ENCODE results near the gene NOX4. TPM values are rescaled to one million over a fixed set of nuclear protein-coding genes. Genes with fewer than 3 reads are reported as not detected.
"Not testable (repeated sequence)": the region's sequence is repeated elsewhere in the genome, so short reads cannot be mapped to it uniquely, and the experiment has no call there.

Gene NOX4
- total RNA-seq, 2 experiments from 2014 or later = not detected

DNA sequence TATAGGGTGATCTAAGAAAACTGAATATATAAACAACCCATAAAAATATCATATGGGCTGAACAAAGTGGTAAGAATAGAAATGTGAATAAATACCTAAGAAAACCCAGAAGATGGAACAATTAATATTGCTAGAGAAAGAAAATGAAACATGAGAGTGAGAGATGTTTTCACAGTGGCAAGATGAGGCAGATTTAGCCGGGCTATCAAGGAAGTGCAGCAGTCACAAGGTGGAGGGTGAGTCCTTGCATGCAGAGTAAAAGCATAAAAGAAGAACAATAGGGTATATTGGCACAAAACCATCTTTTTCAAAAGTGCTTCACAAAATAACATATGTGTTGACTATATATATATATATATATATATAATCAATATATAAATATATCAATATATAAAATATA lies 49.6 kb downstream of the NOX4 start:
- ATAC-seq (no peak), DNase-seq (no peak)
- Mint-ChIP-seq H3K4me1 (ENCODE audit: low read depth) (no peaks in the 10 kb centered on the region), H3K27ac (no peak overlapping the region), H3K9me3 (no peaks in the 10 kb centered on the region), H3K27me3 (no peaks in the 10 kb centered on the region), H3K4me3 (no peak overlapping the region), H3K36me3 (ENCODE audit: low read depth) (no peaks in the 10 kb centered on the region)
- POLR2A ChIA-PET = no interaction called here
- TF ChIP-seq, protein P1, sequence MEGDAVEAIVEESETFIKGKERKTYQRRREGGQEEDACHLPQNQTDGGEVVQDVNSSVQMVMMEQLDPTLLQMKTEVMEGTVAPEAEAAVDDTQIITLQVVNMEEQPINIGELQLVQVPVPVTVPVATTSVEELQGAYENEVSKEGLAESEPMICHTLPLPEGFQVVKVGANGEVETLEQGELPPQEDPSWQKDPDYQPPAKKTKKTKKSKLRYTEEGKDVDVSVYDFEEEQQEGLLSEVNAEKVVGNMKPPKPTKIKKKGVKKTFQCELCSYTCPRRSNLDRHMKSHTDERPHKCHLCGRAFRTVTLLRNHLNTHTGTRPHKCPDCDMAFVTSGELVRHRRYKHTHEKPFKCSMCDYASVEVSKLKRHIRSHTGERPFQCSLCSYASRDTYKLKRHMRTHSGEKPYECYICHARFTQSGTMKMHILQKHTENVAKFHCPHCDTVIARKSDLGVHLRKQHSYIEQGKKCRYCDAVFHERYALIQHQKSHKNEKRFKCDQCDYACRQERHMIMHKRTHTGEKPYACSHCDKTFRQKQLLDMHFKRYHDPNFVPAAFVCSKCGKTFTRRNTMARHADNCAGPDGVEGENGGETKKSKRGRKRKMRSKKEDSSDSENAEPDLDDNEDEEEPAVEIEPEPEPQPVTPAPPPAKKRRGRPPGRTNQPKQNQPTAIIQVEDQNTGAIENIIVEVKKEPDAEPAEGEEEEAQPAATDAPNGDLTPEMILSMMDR (IDR thresholded peaks at IDR 0.05) = no peak
- intact Hi-C loops (cut with micrococcal nuclease) = no loop called here
- CTCF ChIA-PET = no interaction called here

DNA sequence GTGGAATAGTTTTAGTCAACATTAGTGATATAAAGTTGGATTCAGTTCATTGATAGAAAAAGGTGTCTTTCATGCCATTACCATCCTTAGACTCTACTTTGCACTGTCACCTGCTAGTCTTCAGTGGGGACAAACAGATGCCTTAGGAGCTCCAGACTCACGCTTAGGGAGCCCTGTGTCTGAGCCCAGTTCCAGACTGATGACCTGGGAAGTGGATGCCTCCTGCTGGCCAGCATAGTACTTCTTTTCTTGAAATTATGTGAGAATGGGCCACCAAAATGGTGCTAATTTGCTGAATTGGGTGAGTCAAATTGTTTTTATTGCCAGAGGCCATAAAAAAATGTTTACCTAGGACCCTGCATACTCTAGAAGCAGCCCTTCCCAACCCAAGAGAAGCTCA lies 53.9 kb downstream of the NOX4 start:
- Mint-ChIP-seq H3K27me3 (no peaks in the 10 kb centered on the region), H3K4me1 (ENCODE audit: low read depth) (no peaks in the 10 kb centered on the region), H3K4me3 (no peak overlapping the region), H3K27ac (no peak overlapping the region), H3K36me3 (ENCODE audit: low read depth) (no peaks in the 10 kb centered on the region), H3K9me3 (no peaks in the 10 kb centered on the region)
- CTCF ChIA-PET = no interaction called here
- ATAC-seq (no peak), DNase-seq (no peak)
- intact Hi-C loops (cut with micrococcal nuclease) = no loop called here
- POLR2A ChIA-PET = no interaction called here
- TF ChIP-seq, protein P1 (IDR thresholded peaks at IDR 0.05) = no peak

DNA sequence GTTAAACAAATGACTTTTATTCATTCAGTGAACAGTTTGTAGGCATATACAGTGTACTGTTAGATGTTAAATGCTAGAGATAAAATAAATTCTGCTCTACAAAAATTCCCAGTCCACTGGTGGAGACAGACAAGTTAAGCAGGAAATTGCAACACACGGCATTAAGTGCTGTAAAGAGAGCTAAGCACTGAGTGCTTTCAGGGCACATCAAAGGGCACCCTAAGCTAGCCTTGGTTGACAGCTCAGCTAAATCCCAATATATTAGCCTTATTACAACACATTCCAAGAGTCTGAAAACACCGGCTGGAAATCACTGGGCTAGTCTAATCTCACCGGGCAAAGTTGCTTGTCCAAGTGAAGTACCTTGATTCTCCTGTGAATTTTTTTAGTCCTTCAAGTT lies 55.1 kb downstream of the NOX4 start:
- intact Hi-C loops (cut with micrococcal nuclease) = no loop called here
- POLR2A ChIA-PET = no interaction called here
- CTCF ChIA-PET = no interaction called here
- Mint-ChIP-seq H3K36me3 (ENCODE audit: low read depth) (no peaks in the 10 kb centered on the region), H3K4me3 (no peak overlapping the region), H3K4me1 (ENCODE audit: low read depth) (no peaks in the 10 kb centered on the region), H3K9me3 (no peaks in the 10 kb centered on the region), H3K27ac (no peak overlapping the region), H3K27me3 (no peaks in the 10 kb centered on the region)
- TF ChIP-seq, protein P1 (IDR thresholded peaks at IDR 0.05) = no peak
- DNase-seq = no peak
- ATAC-seq = no peak

DNA sequence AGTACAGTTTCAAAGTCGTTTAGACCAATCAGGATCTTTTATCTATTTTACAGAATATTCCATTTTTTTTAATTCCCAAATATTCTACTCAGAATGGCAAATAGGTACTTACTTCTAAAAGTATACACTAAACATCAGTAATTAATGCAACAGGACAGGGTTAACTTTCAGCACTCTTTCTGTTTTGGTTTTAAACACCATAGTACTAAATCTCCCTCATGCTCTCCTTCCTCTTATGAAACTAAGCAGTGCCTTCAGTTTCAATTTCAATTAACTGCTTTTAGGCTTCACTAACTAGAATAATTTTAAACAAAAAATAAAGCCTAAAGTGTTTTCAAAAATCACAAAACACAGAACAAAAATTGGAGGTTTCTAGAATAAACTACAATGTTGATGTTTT lies 57.9 kb downstream of the NOX4 start:
- ChIA-PET POLR2A (no interaction called here), CTCF (no interaction called here)
- TF ChIP-seq, protein P1 (IDR thresholded peaks at IDR 0.05) = no peak
- ATAC-seq (no peak), DNase-seq (no peak)
- H3K4me3 Mint-ChIP-seq = no peak overlapping the region
- H3K36me3 Mint-ChIP-seq (ENCODE audit: low read depth) = no peaks in the 10 kb centered on the region
- H3K27ac Mint-ChIP-seq = no peak overlapping the region
- H3K9me3 Mint-ChIP-seq = no peaks in the 10 kb centered on the region
- intact Hi-C loops (cut with micrococcal nuclease) = no loop called here
- no peaks in the 10 kb centered on the region for H3K27me3 Mint-ChIP-seq
- H3K4me1 Mint-ChIP-seq (ENCODE audit: low read depth) = no peaks in the 10 kb centered on the region

DNA sequence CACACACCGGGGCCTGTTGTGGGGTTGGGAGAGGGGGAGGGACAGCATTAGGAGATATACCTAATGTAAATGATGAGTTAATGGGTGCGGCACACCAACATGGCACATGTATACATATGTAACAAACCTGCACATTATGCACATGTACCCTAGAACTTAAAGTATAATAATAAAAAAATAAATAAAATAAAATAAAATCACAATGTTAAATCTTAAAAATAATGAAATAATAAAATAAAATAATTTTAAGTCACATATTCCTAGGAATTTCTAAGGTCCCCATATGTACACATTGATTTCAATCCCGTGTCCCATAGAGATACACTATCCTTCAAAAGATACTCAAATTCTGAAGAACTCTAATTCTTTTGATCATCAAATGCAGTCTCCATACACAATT lies 59.0 kb downstream of the NOX4 start:
- CTCF ChIA-PET; ATAC-seq; H3K27me3 Mint-ChIP-seq; H3K36me3 Mint-ChIP-seq (ENCODE audit: low read depth); intact Hi-C loops (cut with micrococcal nuclease); H3K4me1 Mint-ChIP-seq (ENCODE audit: low read depth); POLR2A ChIA-PET; H3K4me3 Mint-ChIP-seq; H3K27ac Mint-ChIP-seq; DNase-seq; H3K9me3 Mint-ChIP-seq: not testable (repeated sequence)

DNA sequence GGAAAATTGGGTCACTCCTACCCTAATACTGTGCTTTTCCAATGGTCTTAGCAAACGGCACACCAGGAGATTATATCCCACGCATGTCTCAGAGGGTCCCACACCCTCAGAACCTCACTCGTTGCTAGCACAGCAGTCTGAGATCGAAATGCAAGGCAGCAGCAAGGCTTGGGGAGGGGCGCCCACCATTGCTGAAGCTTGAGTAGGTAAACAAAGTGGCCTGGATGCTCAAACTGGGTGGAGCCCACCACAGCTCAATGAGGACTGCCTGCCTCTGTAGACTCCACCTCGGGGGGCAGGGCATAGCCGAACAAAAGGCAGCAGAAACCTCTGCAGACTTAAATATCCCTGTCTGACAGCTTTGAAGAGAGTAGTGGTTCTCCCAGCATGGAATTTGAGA lies 64.7 kb downstream of the NOX4 start:
- H3K36me3 Mint-ChIP-seq (ENCODE audit: low read depth); POLR2A ChIA-PET; H3K27ac Mint-ChIP-seq; ATAC-seq; H3K4me1 Mint-ChIP-seq (ENCODE audit: low read depth); DNase-seq; H3K4me3 Mint-ChIP-seq; H3K9me3 Mint-ChIP-seq; CTCF ChIA-PET; H3K27me3 Mint-ChIP-seq; intact Hi-C loops (cut with micrococcal nuclease): not testable (repeated sequence)
